ENCODE data around the gene AKAP3.

Gene AKAP3

DNA sequence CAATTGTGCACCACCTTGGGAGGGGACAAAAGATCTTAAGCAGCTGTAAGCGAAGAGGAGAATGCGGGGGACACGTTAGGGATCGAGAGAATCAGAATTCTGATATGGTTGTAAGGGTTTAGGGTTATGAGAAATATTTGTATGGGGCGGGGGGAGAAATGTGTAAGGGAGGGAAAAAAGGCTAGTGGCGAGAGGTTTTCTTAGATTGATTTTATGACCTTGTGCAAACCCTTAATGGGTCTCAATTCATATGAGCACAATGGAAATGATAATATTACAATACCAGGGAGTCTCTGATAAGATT is 459 bp upstream of the AKAP3 start:
- Histone ChIP-seq H3K9me3 (ENCODE audit: insufficient read depth, low read length) (no peaks in the 10 kb centered on the region), H3K9me2 (replicated peaks; ENCODE audit: insufficient read depth, low read length) (no peaks in the 10 kb centered on the region), H3K4me2 (ENCODE audit: low read depth, low read length, poor library complexity, severe bottlenecking) (peak overlapping the region; percentile 89), H3K4me3 (ENCODE audit: insufficient read depth, low read length, poor library complexity, severe bottlenecking) (peak overlapping the region; percentile 74), H3K27ac (ENCODE audit: low read depth, low read length) (peak overlapping the region; percentile 38; the same call in 1 of the 2 replicates), H3K27me3 (ENCODE audit: low read length) (no peaks in the 10 kb centered on the region), H2AFZ (ENCODE audit: low read depth, low read length, severe bottlenecking) (peak overlapping the region; percentile 95), H3K9ac (ENCODE audit: low read length) (peak overlapping the region; percentile 74), H3K79me2 (ENCODE audit: insufficient read depth, low read length) (peaks cover 50% of the 10 kb centered on the region), H3F3A (ENCODE audit: insufficient read depth) (no peaks in the 10 kb centered on the region), H3K36me3 (ENCODE audit: low read length) (no peaks in the 10 kb centered on the region), H4K20me1 (ENCODE audit: low read depth, low read length) (peaks cover 4% of the 10 kb centered on the region; the same call in 1 of the 2 replicates)
- TF ChIP-seq, protein P1, sequence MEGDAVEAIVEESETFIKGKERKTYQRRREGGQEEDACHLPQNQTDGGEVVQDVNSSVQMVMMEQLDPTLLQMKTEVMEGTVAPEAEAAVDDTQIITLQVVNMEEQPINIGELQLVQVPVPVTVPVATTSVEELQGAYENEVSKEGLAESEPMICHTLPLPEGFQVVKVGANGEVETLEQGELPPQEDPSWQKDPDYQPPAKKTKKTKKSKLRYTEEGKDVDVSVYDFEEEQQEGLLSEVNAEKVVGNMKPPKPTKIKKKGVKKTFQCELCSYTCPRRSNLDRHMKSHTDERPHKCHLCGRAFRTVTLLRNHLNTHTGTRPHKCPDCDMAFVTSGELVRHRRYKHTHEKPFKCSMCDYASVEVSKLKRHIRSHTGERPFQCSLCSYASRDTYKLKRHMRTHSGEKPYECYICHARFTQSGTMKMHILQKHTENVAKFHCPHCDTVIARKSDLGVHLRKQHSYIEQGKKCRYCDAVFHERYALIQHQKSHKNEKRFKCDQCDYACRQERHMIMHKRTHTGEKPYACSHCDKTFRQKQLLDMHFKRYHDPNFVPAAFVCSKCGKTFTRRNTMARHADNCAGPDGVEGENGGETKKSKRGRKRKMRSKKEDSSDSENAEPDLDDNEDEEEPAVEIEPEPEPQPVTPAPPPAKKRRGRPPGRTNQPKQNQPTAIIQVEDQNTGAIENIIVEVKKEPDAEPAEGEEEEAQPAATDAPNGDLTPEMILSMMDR (IDR thresholded peaks at IDR 0.05; ENCODE audit: insufficient read depth, low read length, poor library complexity, severe bottlenecking) = no peak
- TF ChIP-seq EZH2phosphoT487 (conservative IDR thresholded peaks at IDR 0.05; ENCODE audit: low read length) = no peak

DNA sequence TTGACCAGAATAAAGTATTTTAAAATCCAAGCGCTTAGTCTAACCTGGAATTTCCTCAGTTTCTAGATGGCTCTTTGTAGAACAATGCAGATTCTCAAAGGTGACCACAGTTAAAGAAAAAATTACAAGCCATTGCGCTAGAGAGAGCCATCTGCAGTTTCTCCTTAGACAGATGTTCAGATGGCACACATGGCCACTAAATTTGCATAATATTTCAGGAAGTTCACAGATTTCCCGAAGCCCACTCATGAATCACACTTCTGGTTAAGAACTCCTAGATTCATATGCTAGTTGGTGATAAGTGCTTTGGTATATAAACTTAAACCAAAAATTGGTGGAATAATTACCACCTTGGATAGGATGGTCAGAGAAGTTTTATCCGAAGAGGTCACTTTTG is 749 bp downstream of the AKAP3 start:
- TF ChIP-seq, protein P1 (IDR thresholded peaks at IDR 0.05; ENCODE audit: insufficient read depth, low read length, poor library complexity, severe bottlenecking) = no peak
- TF ChIP-seq EZH2phosphoT487 (conservative IDR thresholded peaks at IDR 0.05; ENCODE audit: low read length) = no peak
- Histone ChIP-seq H4K20me1 (ENCODE audit: low read depth, low read length) (no peaks in the 10 kb centered on the region), H3K9ac (ENCODE audit: low read length) (peak overlapping the region; percentile 74), H3K27ac (ENCODE audit: low read depth, low read length) (no peak overlapping the region), H3K4me2 (ENCODE audit: low read depth, low read length, poor library complexity, severe bottlenecking) (peak overlapping the region; percentile 89), H2AFZ (ENCODE audit: low read depth, low read length, severe bottlenecking) (peak overlapping the region; percentile 95), H3F3A (ENCODE audit: insufficient read depth) (no peaks in the 10 kb centered on the region), H3K27me3 (ENCODE audit: low read length) (no peaks in the 10 kb centered on the region), H3K9me2 (replicated peaks; ENCODE audit: insufficient read depth, low read length) (no peaks in the 10 kb centered on the region), H3K79me2 (ENCODE audit: insufficient read depth, low read length) (peaks cover 41% of the 10 kb centered on the region), H3K9me3 (ENCODE audit: insufficient read depth, low read length) (no peaks in the 10 kb centered on the region), H3K4me3 (ENCODE audit: insufficient read depth, low read length, poor library complexity, severe bottlenecking) (peak overlapping the region; percentile 74), H3K36me3 (ENCODE audit: low read length) (no peaks in the 10 kb centered on the region)

DNA sequence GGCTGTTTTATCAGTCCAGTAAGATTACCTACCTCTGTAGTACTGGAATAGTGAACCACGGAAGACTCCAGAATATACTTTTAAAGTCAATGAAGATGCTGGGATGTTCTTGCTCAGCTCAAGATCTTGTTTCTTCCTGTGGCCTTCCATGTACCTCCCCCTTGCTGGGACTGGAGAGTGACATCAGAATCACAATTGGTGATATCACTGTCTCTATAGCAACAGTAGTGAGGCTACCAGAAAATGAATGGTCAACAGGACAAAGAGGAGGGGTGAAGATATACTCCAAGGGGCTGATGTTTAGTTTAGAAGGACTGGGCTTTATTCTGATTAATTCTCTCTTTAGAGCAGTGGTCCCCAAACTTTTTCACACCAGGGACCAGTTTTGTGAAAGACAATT is 3.8 kb downstream of the AKAP3 start:
- H3K79me2 ChIP-seq (ENCODE audit: insufficient read depth, low read length) = peaks cover 11% of the 10 kb centered on the region
- H4K20me1 ChIP-seq (ENCODE audit: low read depth, low read length) = no peaks in the 10 kb centered on the region
- H3F3A ChIP-seq (ENCODE audit: insufficient read depth) = no peaks in the 10 kb centered on the region
- H3K4me3 ChIP-seq (ENCODE audit: insufficient read depth, low read length, poor library complexity, severe bottlenecking) = no peak overlapping the region
- no peaks in the 10 kb centered on the region for H3K9me2 ChIP-seq (replicated peaks; ENCODE audit: insufficient read depth, low read length)
- no peaks in the 10 kb centered on the region for H3K9me3 ChIP-seq (ENCODE audit: insufficient read depth, low read length)
- no peaks in the 10 kb centered on the region for H3K27me3 ChIP-seq (ENCODE audit: low read length)
- H2AFZ ChIP-seq (ENCODE audit: low read depth, low read length, severe bottlenecking) = no peak overlapping the region
- no peaks in the 10 kb centered on the region for H3K36me3 ChIP-seq (ENCODE audit: low read length)
- TF ChIP-seq EZH2phosphoT487 (conservative IDR thresholded peaks at IDR 0.05; ENCODE audit: low read length) = no peak
- TF ChIP-seq, protein P1 (IDR thresholded peaks at IDR 0.05; ENCODE audit: insufficient read depth, low read length, poor library complexity, severe bottlenecking) = no peak
- H3K4me2 ChIP-seq (ENCODE audit: low read depth, low read length, poor library complexity, severe bottlenecking) = no peak overlapping the region
- H3K9ac ChIP-seq (ENCODE audit: low read length) = no peak overlapping the region
- H3K27ac ChIP-seq (ENCODE audit: low read depth, low read length) = no peak overlapping the region
